A673 (cell line): ENCODE measurements around the gene ZFAND2B. TPM values are rescaled to one million over a fixed set of nuclear protein-coding genes. Genes with fewer than 3 reads are reported as not detected.
A peak's percentile ranks its signal among the peaks of the same experiment; 100 is the strongest.

Experiments used
- BruUV-seq: library from RNA; stranded (reverse); fragments of 400-500 nt; replicated peaks from 2 replicates; lab custom pipeline; 2021; lab: Mats Ljungman, UMichigan
- CTCF ChIA-PET: fragments of 300-600 bp; sonication (Branson Sonifier 250); formaldehyde crosslinking; loops from one replicate; lab custom pipeline; 2022; ENCODE audit warnings: antibody characterized with exemption; lab: Charles Lee
- POLR2A ChIA-PET: fragments of 300-600 bp; sonication (Branson Sonifier 250); formaldehyde crosslinking; loops from one replicate; lab custom pipeline; 2022; ENCODE audit warnings: antibody characterized with exemption; ENCODE audit not compliant: low non-redundant PET; lab: Charles Lee
- DNase-seq: peaks from one replicate; pipeline ENCODE4 v3.0.0-alpha.2; 2015; ENCODE audit warnings: low spot score
- H3K27ac ChIP-seq: fragments of 200-600 bp; sonication (generic); 2 replicates; pipeline ENCODE4 v1.5.1; 2016; ENCODE audit warnings: mixed run types, low read depth, mild to moderate bottlenecking, mixed read lengths, antibody characterized with exemption, low read length; ENCODE audit not compliant: poor library complexity, severe bottlenecking
- H3K27me3 ChIP-seq: fragments of 200-600 bp; sonication (generic); replicated peaks from 2 replicates; pipeline ENCODE4 v1.6.1; 2017; ENCODE audit warnings: mixed run types, low read depth, mild to moderate bottlenecking, mixed read lengths, antibody characterized with exemption, low read length; ENCODE audit not compliant: insufficient read depth, poor library complexity
- H3K36me3 ChIP-seq: fragments of 200-600 bp; sonication (generic); 2 replicates; pipeline ENCODE4 v1.6.1; 2016; ENCODE audit warnings: mixed run types, mild to moderate bottlenecking, mixed read lengths, antibody characterized with exemption, low read length; ENCODE audit not compliant: insufficient read depth, poor library complexity, severe bottlenecking
- H3K4me1 ChIP-seq: fragments of 200-600 bp; sonication (generic); 2 replicates; pipeline ENCODE4 v1.6.1; 2017; ENCODE audit warnings: mixed run types, mild to moderate bottlenecking, mixed read lengths, antibody characterized with exemption, low read length; ENCODE audit not compliant: insufficient read depth, poor library complexity, severe bottlenecking
- H3K4me3 ChIP-seq: fragments of 200-600 bp; sonication (generic); 2 replicates; pipeline ENCODE4 v1.5.1; 2016; ENCODE audit warnings: low read depth, mixed run types, mild to moderate bottlenecking, mixed read lengths, low read length; ENCODE audit not compliant: poor library complexity, severe bottlenecking
- H3K9me3 ChIP-seq: fragments of 200-600 bp; sonication (generic); 2 replicates; pipeline ENCODE4 v1.6.1; 2016; ENCODE audit warnings: mixed run types, low read depth, mild to moderate bottlenecking, mixed read lengths, antibody characterized with exemption, low read length; ENCODE audit not compliant: poor library complexity, severe bottlenecking
- EZH2 ChIP-seq: fragments of 200-600 bp; sonication (generic); IDR thresholded peaks from 2 replicates; pipeline ENCODE4 v1.6.1; 2017; ENCODE audit warnings: borderline replicate concordance, low read depth, mild to moderate bottlenecking, mixed read lengths, antibody characterized with exemption, low read length; ENCODE audit not compliant: poor library complexity, severe bottlenecking
- intact Hi-C: fragments of 100-400 bp; cut with micrococcal nuclease; formaldehyde crosslinking; loops from one replicate; pipeline ENCODE4 v1.10.0; 2022; ENCODE audit not compliant: unreplicated experiment
- total RNA-seq: library from RNA; stranded (reverse); gene quantifications from 2 replicates; pipeline ENCODE4 v1.2.3, GENCODE V29; 2021
- TF ChIP-seq, protein P1 (sequence below): fragments of 300-800, 200-600 bp; sonication (generic); conservative IDR thresholded peaks from 2 replicates; pipeline ENCODE4 v1.5.1; 2017; ENCODE audit warnings: low read depth, mild to moderate bottlenecking, antibody characterized with exemption, low read length, moderate library complexity, mixed read lengths

The ZFAND2B gene
- total RNA-seq, 1 experiment from 2014 or later, result 20.0 TPM

DNA sequence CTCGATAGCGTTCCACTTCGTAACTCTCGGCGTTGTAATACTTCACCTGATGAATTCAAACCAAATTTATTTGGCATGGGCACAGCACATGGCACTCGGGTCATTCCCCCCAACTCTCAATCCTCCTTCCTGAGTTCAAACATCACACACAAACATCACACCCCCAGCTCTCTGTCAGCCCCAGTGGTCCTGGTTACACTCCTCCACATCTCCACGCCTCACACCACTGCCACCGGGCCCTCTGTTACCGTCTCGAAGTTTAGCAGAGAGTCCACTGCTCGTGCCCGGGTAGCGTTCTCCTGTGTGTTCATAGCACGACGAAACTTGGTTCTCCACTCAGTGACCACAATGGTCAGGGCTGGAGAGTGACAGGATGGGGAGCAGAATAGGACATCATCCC is 7.6 kb downstream of the ZFAND2B start:
- no peak for DNase-seq
- Histone ChIP-seq H3K36me3 (peaks cover 65% of the 10 kb centered on the region), H3K9me3 (no peaks in the 10 kb centered on the region), H3K27me3 (no peaks in the 10 kb centered on the region), H3K27ac (no peak overlapping the region), H3K4me1 (peaks cover 18% of the 10 kb centered on the region), H3K4me3 (no peak overlapping the region)
- ChIA-PET CTCF (no interaction called here), POLR2A (no interaction called here)
- no TSS peak for BruUV-seq
- TF ChIP-seq, protein P1, sequence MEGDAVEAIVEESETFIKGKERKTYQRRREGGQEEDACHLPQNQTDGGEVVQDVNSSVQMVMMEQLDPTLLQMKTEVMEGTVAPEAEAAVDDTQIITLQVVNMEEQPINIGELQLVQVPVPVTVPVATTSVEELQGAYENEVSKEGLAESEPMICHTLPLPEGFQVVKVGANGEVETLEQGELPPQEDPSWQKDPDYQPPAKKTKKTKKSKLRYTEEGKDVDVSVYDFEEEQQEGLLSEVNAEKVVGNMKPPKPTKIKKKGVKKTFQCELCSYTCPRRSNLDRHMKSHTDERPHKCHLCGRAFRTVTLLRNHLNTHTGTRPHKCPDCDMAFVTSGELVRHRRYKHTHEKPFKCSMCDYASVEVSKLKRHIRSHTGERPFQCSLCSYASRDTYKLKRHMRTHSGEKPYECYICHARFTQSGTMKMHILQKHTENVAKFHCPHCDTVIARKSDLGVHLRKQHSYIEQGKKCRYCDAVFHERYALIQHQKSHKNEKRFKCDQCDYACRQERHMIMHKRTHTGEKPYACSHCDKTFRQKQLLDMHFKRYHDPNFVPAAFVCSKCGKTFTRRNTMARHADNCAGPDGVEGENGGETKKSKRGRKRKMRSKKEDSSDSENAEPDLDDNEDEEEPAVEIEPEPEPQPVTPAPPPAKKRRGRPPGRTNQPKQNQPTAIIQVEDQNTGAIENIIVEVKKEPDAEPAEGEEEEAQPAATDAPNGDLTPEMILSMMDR, result no peak
- no peak for TF ChIP-seq EZH2
- intact Hi-C loops, result no loop called here

DNA sequence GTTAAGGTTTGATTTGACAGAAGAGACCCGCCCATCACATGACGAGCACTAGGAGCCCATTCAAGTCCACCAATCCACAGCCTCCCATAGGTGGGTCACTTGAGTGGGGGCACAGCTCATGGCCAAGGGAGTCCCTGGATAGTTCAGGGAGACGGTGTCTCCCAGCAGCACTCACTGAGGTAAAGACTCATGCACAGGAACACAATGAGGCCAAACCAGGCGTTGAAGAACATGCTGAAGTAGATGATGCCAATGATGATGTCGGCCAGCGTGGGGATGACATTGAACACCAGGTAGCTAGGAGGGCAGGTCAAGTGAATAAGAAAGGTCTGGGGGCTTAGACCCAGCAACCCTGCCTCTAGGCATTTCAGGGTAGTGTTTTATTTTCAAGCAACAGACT is 8.2 kb downstream of the ZFAND2B start:
- BruUV-seq, result no TSS peak
- POLR2A ChIA-PET, result no interaction called here
- intact Hi-C loops, result loop anchor here (5.0 kb wide), 1 partner anchor 37 kb away; the partner anchor contains the start of genes CNPPD1 and RETREG2
- H3K27ac ChIP-seq, result no peak overlapping the region
- CTCF ChIA-PET, result no interaction called here
- H3K36me3 ChIP-seq, result peaks cover 63% of the 10 kb centered on the region
- H3K4me1 ChIP-seq, result peaks cover 23% of the 10 kb centered on the region
- TF ChIP-seq, protein P1, result no peak
- TF ChIP-seq EZH2, result no peak
- H3K4me3 ChIP-seq, result no peak overlapping the region
- H3K9me3 ChIP-seq, result no peaks in the 10 kb centered on the region
- no peaks in the 10 kb centered on the region for H3K27me3 ChIP-seq
- no peak for DNase-seq

DNA sequence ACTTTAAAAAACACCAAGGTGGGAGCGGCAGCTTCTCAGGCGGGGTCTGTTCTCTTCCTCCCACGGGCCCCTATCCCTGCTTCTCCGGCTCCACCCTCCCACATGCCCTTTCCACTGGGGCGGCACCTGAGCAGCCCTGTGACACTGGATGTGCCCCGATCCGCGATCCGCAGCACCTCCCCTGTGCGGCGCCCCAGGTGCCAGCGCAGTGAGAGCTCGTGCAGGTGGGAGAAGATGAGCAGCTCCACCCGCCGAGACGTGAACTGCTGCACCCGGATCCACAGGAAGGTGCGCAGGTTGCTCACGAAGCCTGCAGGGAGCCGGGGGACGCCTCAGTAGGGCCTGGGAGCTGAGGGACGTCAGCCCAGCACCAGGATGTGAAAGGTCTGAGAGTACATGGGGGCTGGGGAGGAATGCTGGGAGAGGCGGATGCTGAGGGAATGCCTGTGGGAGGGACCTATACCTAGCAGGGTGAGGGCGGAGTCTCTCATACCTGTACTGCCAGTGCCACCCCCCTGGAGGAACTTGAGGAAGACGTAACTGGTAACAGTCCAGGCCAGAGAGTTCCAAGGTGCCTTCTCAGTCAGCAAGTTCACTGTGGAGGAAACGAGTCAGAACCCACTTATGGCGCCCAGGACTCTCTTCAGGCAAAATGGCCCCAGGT is 9.4 kb downstream of the ZFAND2B start:
- Histone ChIP-seq H3K9me3 (no peaks in the 10 kb centered on the region), H3K27ac (peak overlapping the region; percentile 91), H3K27me3 (no peaks in the 10 kb centered on the region), H3K36me3 (peaks cover 63% of the 10 kb centered on the region), H3K4me3 (peak overlapping the region; percentile 66), H3K4me1 (peaks cover 23% of the 10 kb centered on the region)
- POLR2A ChIA-PET, result no interaction called here
- DNase-seq, result no peak
- intact Hi-C loops, result loop anchor here (5.0 kb wide), 1 partner anchor 39 kb away; the partner anchor contains the start of genes CNPPD1 and RETREG2
- BruUV-seq, result no TSS peak
- CTCF ChIA-PET, result no interaction called here
- TF ChIP-seq, protein P1, result no peak
- no peak for TF ChIP-seq EZH2
